22Rv1 (cell line): ENCODE measurements around the gene ARHGAP42.

ENCODE experiments used
- H3K27ac ChIP-seq: fragments of 450-650 bp; 2 replicates; pipeline ENCODE4 v1.5.1; 2017
- ZFX ChIP-seq: fragments of 450-650 bp; IDR thresholded peaks from 2 replicates; pipeline ENCODE4 v1.6.1; 2017; ENCODE audit warnings: antibody characterized with exemption, borderline replicate concordance
- TF ChIP-seq, protein P1 (sequence below): fragments of 450-650 bp; IDR thresholded peaks from 2 replicates; pipeline ENCODE4 v1.5.1; 2017; ENCODE audit warnings: mild to moderate bottlenecking

The ARHGAP42 gene

DNA sequence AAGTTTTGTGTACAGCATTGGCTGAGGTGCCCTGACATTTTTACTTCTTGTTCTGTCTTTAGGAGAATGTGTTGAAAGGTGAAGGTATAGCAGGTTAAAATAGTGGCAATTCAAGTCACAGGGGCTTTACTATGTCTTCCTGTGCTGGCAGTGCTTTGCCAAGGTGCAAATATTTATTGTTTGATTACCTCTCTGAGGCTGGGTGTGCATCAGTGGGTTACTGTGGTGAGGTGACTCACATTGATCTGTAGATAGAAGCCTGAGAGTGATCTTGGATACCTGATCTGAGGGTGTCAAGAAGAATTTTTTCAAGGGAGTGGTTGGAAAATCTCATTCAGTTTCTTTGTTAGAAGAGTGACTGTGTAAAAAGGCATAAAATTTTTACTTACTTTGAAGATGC lies 90.0 kb downstream of the ARHGAP42 start:
- peak overlapping the region; percentile 84 for H3K27ac ChIP-seq
- no peak for TF ChIP-seq ZFX
- TF ChIP-seq, protein P1, sequence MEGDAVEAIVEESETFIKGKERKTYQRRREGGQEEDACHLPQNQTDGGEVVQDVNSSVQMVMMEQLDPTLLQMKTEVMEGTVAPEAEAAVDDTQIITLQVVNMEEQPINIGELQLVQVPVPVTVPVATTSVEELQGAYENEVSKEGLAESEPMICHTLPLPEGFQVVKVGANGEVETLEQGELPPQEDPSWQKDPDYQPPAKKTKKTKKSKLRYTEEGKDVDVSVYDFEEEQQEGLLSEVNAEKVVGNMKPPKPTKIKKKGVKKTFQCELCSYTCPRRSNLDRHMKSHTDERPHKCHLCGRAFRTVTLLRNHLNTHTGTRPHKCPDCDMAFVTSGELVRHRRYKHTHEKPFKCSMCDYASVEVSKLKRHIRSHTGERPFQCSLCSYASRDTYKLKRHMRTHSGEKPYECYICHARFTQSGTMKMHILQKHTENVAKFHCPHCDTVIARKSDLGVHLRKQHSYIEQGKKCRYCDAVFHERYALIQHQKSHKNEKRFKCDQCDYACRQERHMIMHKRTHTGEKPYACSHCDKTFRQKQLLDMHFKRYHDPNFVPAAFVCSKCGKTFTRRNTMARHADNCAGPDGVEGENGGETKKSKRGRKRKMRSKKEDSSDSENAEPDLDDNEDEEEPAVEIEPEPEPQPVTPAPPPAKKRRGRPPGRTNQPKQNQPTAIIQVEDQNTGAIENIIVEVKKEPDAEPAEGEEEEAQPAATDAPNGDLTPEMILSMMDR, result no peak

DNA sequence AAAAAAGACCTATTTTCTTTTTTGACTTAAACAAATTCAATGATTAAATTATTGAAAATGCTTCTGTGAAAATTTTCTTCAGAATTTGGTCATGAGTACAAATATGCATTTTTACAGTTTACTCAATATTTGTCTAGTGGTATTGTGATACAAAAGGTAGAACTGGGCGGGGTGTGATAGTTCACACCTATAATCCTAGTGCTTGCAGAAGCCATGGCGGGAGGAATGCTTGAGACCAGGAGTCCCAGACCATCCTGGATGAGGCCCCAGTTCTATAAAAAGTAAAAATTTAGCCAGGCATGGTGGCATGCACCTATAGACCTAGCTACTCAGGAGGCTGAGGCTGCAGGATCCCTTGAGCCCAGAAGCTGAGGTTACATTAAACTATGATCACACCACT lies 90.6 kb downstream of the ARHGAP42 start:
- TF ChIP-seq, protein P1, result no peak
- TF ChIP-seq ZFX, result no peak
- H3K27ac ChIP-seq, result peak overlapping the region; percentile 84

GRCh38 chr11:100778166-100778785 lies 91.2 kb downstream of the ARHGAP42 start:
- H3K27ac ChIP-seq, result no peak overlapping the region; the same call in 1 of the 2 replicates

DNA sequence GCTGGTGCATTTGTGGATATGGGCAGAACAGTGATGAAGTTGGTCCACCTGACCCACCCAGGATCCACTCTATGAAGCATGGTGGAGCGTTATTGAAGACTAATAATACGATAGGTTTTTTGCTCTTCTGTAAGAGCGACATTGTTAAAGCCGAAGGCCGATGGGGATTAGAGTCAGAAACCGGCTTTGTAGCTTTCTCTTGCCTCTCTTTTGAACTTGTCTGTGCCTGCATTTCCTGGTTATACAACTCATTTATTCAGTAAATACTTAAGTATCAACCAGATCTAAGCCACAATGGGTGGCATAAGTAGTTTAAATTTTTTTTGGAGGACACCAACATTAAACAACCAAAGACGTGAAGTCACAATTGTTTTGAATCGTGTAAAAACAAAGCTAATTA lies 93.4 kb downstream of the ARHGAP42 start:
- TF ChIP-seq, protein P1, result no peak
- H3K27ac ChIP-seq, result no peak overlapping the region

More at GRCh38 chr11:100778166-100778785, 91.2 kb downstream of the ARHGAP42 start:
- TF ChIP-seq, protein P1, result no peak
- no peak for TF ChIP-seq ZFX

GRCh38 chr11:100785148-100785983 lies 98.3 kb downstream of the ARHGAP42 start:
- no peak for TF ChIP-seq ZFX
- TF ChIP-seq, protein P1, result no peak
- no peak overlapping the region for H3K27ac ChIP-seq

GRCh38 chr11:100788561-100789295 lies 101.6 kb downstream of the ARHGAP42 start:
- H3K27ac ChIP-seq, result no peak overlapping the region
- TF ChIP-seq, protein P1, result no peak
- no peak for TF ChIP-seq ZFX

DNA sequence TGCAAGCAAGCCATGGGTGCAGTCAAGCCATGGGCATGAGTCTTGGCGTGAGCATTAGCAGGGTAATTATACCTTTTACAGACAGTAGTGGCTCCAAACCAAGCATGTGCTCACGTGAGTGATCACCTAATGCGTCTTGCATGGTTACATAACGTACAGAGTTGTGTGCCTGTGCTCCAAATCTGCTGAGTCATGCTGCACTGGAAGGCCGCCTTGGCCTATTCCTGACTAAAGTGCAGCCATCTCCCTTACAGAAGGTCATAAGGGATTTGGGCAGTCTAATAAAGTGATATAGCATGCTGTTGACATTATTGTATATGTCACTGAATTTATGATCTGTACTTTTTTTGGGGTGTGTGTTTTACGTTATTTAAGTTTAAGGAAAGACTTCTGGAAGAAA lies 102.4 kb downstream of the ARHGAP42 start:
- TF ChIP-seq, protein P1, result no peak
- TF ChIP-seq ZFX, result no peak
- no peak overlapping the region for H3K27ac ChIP-seq
